HEK293 (cell line): ENCODE results near the gene INSIG2.

Source experiments
- CTCF ChIA-PET: fragments of 350-600 bp; formaldehyde crosslinking; extraction: SDS; loops from one replicate; lab custom pipeline; 2021; ENCODE audit warnings: antibody characterized with exemption; lab: Yijun Ruan, JAX
- POLR2A ChIA-PET: fragments of 300-600 bp; formaldehyde crosslinking; extraction: SDS; loops from one replicate; lab custom pipeline; 2020; ENCODE audit warnings: antibody characterized with exemption, inconsistent platforms; lab: Yijun Ruan, JAX
- H3K27ac ChIP-seq: fragments of 200-500 bp; sonication (Bioruptor generic); 2 replicates; pipeline ENCODE4 v1.5.1; 2014; ENCODE audit warnings: low read depth, low read length, control low read depth, inconsistent platforms; ENCODE audit errors: extremely low read depth
- H3K36me3 ChIP-seq, 2 experiments: fragments of 200-500 bp in 1 of 2; sonication (Bioruptor generic) in 1 of 2; 1 replicate in 1 of 2; 2 replicates in 1 of 2; pipeline ENCODE4 v1.5.1; 2014 to 2017; ENCODE audit warnings: inconsistent platforms in 2 of 2, low read length in 2 of 2; ENCODE audit not compliant: control insufficient read depth in 2 of 2, insufficient read depth in 1 of 2
- H3K4me1 ChIP-seq: fragments of 200-500 bp; sonication (Bioruptor generic); 2 replicates; pipeline ENCODE4 v1.5.1; 2014; ENCODE audit warnings: mild to moderate bottlenecking, low read length, inconsistent platforms; ENCODE audit not compliant: control insufficient read depth, insufficient read depth
- H3K4me3 ChIP-seq: 2 replicates; pipeline ENCODE4 v1.5.1; 2011; ENCODE audit warnings: low read depth, mild to moderate bottlenecking, control low read depth, low read length, moderate library complexity
- H3K9me3 ChIP-seq: fragments of 200-500 bp; sonication (Bioruptor generic); 2 replicates; pipeline ENCODE4 v1.5.1; 2014; ENCODE audit warnings: low read depth, low read length, inconsistent platforms; ENCODE audit not compliant: control insufficient read depth, insufficient read depth
- EGR2 ChIP-seq: fragments of 450-650 bp; formaldehyde crosslinking; IDR thresholded peaks from 2 replicates; pipeline ENCODE4 v1.5.1; 2016; ENCODE audit warnings: low read depth, missing biosample characterization, missing genetic modification characterization
- ZFHX2 ChIP-seq: fragments of 450-650 bp; formaldehyde crosslinking; conservative IDR thresholded peaks from 2 replicates; pipeline ENCODE4 v1.5.1; 2016; ENCODE audit warnings: missing biosample characterization, missing genetic modification characterization
- ZFP41 ChIP-seq: fragments of 450-650 bp; formaldehyde crosslinking; IDR thresholded peaks from 2 replicates; pipeline ENCODE4 v1.5.1; 2016; ENCODE audit warnings: missing biosample characterization, missing genetic modification characterization, borderline replicate concordance
- ZNF132 ChIP-seq: fragments of 450-650 bp; formaldehyde crosslinking; IDR thresholded peaks from 2 replicates; pipeline ENCODE4 v1.5.1; 2017; ENCODE audit warnings: missing biosample characterization, missing genetic modification characterization, borderline replicate concordance
- ZNF211 ChIP-seq: fragments of 450-650 bp; formaldehyde crosslinking; IDR thresholded peaks from 2 replicates; pipeline ENCODE4 v1.5.1; 2016; ENCODE audit warnings: low read depth, missing biosample characterization, missing genetic modification characterization
- ZNF221 ChIP-seq: fragments of 450-650 bp; formaldehyde crosslinking; IDR thresholded peaks from 2 replicates; pipeline ENCODE4 v1.5.1; 2017; ENCODE audit warnings: missing biosample characterization, missing genetic modification characterization, borderline replicate concordance
- ZNF292 ChIP-seq: fragments of 450-650 bp; formaldehyde crosslinking; IDR thresholded peaks from 2 replicates; pipeline ENCODE4 v1.5.1; 2016; ENCODE audit warnings: low read depth, missing biosample characterization, missing genetic modification characterization, borderline replicate concordance
- ZNF391 ChIP-seq: fragments of 450-650 bp; formaldehyde crosslinking; IDR thresholded peaks from 2 replicates; pipeline ENCODE4 v1.5.1; 2016; ENCODE audit warnings: low read depth, missing biosample characterization, missing genetic modification characterization, borderline replicate concordance
- ZNF394 ChIP-seq: fragments of 450-650 bp; formaldehyde crosslinking; IDR thresholded peaks from 2 replicates; pipeline ENCODE4 v1.5.1; 2016; ENCODE audit warnings: missing biosample characterization, missing genetic modification characterization, mild to moderate bottlenecking, moderate library complexity, borderline replicate concordance
- ZNF433 ChIP-seq: fragments of 450-650 bp; formaldehyde crosslinking; IDR thresholded peaks from 2 replicates; pipeline ENCODE4 v1.5.1; 2016; ENCODE audit warnings: missing biosample characterization, missing genetic modification characterization, low read depth
- ZNF473 ChIP-seq: fragments of 450-650 bp; formaldehyde crosslinking; IDR thresholded peaks from 2 replicates; pipeline ENCODE4 v1.5.1; 2017; ENCODE audit warnings: missing biosample characterization, missing genetic modification characterization
- ZNF548 ChIP-seq: fragments of 450-650 bp; formaldehyde crosslinking; IDR thresholded peaks from 2 replicates; pipeline ENCODE4 v1.5.1; 2016; ENCODE audit warnings: missing biosample characterization, missing genetic modification characterization
- ZNF707 ChIP-seq: fragments of 450-650 bp; formaldehyde crosslinking; IDR thresholded peaks from 2 replicates; pipeline ENCODE4 v1.5.1; 2016; ENCODE audit warnings: missing biosample characterization, missing genetic modification characterization
- ZSCAN30 ChIP-seq: fragments of 450-650 bp; IDR thresholded peaks from 2 replicates; pipeline ENCODE4 v1.5.1; 2018; ENCODE audit warnings: missing biosample characterization, mild to moderate bottlenecking, missing genetic modification characterization, moderate library complexity
- TF ChIP-seq, protein P1 (sequence below): fragments of 450-650 bp; formaldehyde crosslinking; IDR thresholded peaks from 2 replicates; pipeline ENCODE4 v1.5.1; 2016; ENCODE audit warnings: missing biosample characterization, missing genetic modification characterization
- TF ChIP-seq, protein P2 (sequence below): fragments of 450-650 bp; formaldehyde crosslinking; IDR thresholded peaks from 2 replicates; pipeline ENCODE4 v1.5.1; 2016; ENCODE audit warnings: missing biosample characterization, missing genetic modification characterization
- TF ChIP-seq, protein P3 (sequence below): fragments of 450-650 bp; formaldehyde crosslinking; conservative IDR thresholded peaks from 2 replicates; pipeline ENCODE4 v1.5.1; 2016; ENCODE audit warnings: low read depth, missing biosample characterization, missing genetic modification characterization
- TF ChIP-seq, protein P4 (sequence below): fragments of 450-650 bp; formaldehyde crosslinking; IDR thresholded peaks from 2 replicates; pipeline ENCODE4 v1.5.1; 2016; ENCODE audit warnings: missing biosample characterization, missing genetic modification characterization

The INSIG2 gene

DNA sequence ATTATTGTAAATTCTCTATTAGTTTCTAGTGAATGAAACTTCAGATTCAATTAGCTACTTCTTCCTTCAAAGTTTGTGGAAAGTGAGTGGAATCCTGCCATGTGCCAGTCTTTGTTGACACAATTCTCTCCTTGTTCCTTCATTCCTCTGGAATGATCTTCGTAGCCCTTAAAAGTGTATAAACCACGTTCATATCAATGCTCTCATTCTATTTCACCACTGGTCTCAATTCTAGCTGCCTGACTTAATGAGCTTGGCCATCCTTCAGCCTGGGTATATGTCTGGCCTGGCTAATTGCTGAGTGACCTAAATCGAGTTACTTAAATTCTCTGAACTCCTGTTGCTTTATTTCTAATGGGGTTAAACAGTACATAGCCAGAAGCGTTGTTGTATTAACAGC, 43.5 kb downstream of the INSIG2 start:
- H3K27ac ChIP-seq: no peak overlapping the region
- H3K4me1 ChIP-seq: no peaks in the 10 kb centered on the region
- H3K4me3 ChIP-seq: no peak overlapping the region
- ChIA-PET CTCF (interaction anchor here (0.8 kb wide), 1 partner anchor 99 kb away, joined by 3 read pairs; no protein-coding TSS in a partner anchor), POLR2A (no interaction called here)
- no peak for TF ChIP-seq ZNF292 (tag by site-specific recombination)
- TF ChIP-seq, protein P1, sequence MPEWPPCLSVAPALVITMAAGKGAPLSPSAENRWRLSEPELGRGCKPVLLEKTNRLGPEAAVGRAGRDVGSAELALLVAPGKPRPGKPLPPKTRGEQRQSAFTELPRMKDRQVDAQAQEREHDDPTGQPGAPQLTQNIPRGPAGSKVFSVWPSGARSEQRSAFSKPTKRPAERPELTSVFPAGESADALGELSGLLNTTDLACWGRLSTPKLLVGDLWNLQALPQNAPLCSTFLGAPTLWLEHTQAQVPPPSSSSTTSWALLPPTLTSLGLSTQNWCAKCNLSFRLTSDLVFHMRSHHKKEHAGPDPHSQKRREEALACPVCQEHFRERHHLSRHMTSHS (tag by site-specific recombination): no peak
- no peak for TF ChIP-seq ZFP41
- no peak for TF ChIP-seq ZNF473
- no peak for TF ChIP-seq ZSCAN30
- TF ChIP-seq, protein P2, sequence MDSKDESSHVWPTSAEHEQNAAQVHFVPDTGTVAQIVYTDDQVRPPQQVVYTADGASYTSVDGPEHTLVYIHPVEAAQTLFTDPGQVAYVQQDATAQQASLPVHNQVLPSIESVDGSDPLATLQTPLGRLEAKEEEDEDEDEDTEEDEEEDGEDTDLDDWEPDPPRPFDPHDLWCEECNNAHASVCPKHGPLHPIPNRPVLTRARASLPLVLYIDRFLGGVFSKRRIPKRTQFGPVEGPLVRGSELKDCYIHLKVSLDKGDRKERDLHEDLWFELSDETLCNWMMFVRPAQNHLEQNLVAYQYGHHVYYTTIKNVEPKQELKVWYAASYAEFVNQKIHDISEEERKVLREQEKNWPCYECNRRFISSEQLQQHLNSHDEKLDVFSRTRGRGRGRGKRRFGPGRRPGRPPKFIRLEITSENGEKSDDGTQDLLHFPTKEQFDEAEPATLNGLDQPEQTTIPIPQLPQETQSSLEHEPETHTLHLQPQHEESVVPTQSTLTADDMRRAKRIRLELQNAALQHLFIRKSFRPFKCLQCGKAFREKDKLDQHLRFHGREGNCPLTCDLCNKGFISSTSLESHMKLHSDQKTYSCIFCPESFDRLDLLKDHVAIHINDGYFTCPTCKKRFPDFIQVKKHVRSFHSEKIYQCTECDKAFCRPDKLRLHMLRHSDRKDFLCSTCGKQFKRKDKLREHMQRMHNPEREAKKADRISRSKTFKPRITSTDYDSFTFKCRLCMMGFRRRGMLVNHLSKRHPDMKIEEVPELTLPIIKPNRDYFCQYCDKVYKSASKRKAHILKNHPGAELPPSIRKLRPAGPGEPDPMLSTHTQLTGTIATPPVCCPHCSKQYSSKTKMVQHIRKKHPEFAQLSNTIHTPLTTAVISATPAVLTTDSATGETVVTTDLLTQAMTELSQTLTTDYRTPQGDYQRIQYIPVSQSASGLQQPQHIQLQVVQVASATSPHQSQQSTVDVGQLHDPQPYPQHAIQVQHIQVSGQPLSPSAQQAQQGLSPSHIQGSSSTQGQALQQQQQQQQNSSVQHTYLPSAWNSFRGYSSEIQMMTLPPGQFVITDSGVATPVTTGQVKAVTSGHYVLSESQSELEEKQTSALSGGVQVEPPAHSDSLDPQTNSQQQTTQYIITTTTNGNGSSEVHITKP (tag by site-specific recombination): no peak
- TF ChIP-seq ZNF391 (tag by site-specific recombination): no peak
- no peaks in the 10 kb centered on the region for H3K36me3 ChIP-seq
- H3K9me3 ChIP-seq: no peaks in the 10 kb centered on the region

DNA sequence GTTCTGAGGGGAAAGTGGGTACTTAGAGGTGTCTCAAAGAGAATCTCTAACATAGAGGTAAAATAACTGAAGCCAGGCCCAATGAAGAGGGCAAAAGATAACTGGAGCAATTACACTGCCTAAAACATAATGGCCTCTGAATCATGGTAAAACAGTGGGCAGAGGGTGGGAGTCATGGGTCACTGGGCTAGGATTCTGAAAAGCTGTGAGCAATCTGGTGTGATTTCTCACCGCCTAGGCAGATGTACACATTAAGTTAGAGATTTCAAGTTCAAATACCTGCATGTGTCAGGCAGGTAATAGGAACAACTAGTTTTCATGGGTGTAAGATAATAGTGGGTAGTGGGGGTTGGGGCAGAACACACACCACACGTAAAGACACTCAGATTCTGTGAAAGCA, 45.6 kb downstream of the INSIG2 start:
- ChIA-PET CTCF (no interaction called here), POLR2A (no interaction called here)
- Histone ChIP-seq H3K27ac (no peak overlapping the region), H3K4me1 (no peaks in the 10 kb centered on the region), H3K36me3 (no peaks in the 10 kb centered on the region), H3K9me3 (no peaks in the 10 kb centered on the region), H3K4me3 (no peak overlapping the region)
- no peak for TF ChIP-seq ZNF394 (tag by site-specific recombination)
- no peak for TF ChIP-seq ZNF548
- 0 out of 2 replicates have a peak, but pooled peaks have one; percentile 8 for TF ChIP-seq ZFHX2
- no peak for TF ChIP-seq ZNF211 (tag by site-specific recombination)
- TF ChIP-seq EGR2 (tag by site-specific recombination): 0 out of 2 replicates have a peak, but pooled peaks have one; percentile 15

DNA sequence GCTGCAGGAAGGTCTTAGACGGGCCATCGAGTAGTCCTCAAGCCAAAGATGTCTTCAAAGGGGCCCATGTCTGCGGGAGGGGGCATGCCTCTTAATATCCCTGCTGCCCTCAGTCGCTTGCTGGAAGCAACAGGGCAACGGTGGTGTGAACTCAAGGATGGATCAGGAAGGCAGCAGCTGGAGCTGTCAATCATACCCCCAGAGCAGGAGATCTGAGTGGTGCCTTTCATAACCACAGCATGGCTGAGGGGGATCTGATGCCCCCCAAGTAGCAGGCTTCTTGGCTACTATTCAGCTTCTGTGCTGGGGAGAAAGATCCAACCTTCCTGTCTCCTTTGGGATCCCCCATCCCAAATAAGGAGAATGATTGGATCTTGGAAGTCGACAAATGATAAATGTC, 46.4 kb downstream of the INSIG2 start:
- H3K4me1 ChIP-seq: no peaks in the 10 kb centered on the region
- POLR2A ChIA-PET: no interaction called here
- H3K36me3 ChIP-seq: no peaks in the 10 kb centered on the region
- H3K27ac ChIP-seq: no peak overlapping the region
- TF ChIP-seq ZNF132 (tag by site-specific recombination): no peak
- TF ChIP-seq ZNF221: no peak
- TF ChIP-seq, protein P3, sequence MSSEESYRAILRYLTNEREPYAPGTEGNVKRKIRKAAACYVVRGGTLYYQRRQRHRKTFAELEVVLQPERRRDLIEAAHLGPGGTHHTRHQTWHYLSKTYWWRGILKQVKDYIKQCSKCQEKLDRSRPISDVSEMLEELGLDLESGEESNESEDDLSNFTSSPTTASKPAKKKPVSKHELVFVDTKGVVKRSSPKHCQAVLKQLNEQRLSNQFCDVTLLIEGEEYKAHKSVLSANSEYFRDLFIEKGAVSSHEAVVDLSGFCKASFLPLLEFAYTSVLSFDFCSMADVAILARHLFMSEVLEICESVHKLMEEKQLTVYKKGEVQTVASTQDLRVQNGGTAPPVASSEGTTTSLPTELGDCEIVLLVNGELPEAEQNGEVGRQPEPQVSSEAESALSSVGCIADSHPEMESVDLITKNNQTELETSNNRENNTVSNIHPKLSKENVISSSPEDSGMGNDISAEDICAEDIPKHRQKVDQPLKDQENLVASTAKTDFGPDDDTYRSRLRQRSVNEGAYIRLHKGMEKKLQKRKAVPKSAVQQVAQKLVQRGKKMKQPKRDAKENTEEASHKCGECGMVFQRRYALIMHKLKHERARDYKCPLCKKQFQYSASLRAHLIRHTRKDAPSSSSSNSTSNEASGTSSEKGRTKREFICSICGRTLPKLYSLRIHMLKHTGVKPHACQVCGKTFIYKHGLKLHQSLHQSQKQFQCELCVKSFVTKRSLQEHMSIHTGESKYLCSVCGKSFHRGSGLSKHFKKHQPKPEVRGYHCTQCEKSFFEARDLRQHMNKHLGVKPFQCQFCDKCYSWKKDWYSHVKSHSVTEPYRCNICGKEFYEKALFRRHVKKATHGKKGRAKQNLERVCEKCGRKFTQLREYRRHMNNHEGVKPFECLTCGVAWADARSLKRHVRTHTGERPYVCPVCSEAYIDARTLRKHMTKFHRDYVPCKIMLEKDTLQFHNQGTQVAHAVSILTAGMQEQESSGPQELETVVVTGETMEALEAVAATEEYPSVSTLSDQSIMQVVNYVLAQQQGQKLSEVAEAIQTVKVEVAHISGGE: no peak
- TF ChIP-seq, protein P4, sequence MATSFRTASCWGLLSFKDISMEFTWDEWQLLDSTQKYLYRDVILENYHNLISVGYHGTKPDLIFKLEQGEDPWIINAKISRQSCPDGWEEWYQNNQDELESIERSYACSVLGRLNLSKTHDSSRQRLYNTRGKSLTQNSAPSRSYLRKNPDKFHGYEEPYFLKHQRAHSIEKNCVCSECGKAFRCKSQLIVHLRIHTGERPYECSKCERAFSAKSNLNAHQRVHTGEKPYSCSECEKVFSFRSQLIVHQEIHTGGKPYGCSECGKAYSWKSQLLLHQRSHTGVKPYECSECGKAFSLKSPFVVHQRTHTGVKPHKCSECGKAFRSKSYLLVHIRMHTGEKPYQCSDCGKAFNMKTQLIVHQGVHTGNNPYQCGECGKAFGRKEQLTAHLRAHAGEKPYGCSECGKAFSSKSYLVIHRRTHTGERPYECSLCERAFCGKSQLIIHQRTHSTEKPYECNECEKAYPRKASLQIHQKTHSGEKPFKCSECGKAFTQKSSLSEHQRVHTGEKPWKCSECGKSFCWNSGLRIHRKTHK (tag by site-specific recombination): no peak
- no peak for TF ChIP-seq ZNF433 (tag by site-specific recombination)
- TF ChIP-seq ZNF707: no peak
- no peaks in the 10 kb centered on the region for H3K9me3 ChIP-seq
- CTCF ChIA-PET: interaction anchor here (0.9 kb wide), 1 partner anchor 45 kb away, joined by 3 read pairs; no protein-coding TSS in a partner anchor
- H3K4me3 ChIP-seq: no peak overlapping the region
